ENCODE measurements around the gene PSMF1.
"Not testable (repeated sequence)": the region's sequence is repeated elsewhere in the genome, so short reads cannot be mapped to it uniquely, and the experiment has no call there.

PSMF1 gene

DNA sequence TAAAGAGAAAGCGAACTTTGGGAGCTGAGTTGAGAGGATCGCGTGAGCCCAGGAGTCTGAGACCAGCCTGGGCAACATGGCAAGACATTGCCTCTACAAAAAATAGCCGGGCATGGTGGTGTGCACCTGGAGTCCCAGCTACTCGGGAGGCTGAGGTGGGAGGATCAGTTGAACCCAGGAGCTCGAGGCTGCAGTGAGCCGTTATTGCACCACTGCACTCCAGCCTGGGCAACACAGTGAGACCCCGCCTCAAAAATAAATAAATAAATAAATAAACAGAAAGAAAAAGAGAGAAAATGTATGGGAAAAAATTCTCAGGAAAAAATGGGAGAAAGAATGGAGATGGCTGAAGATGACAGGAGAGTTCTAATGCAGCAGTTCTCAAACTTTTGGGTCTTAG lies 87.4 kb downstream of the PSMF1 start:
- H3K4me1 ChIP-seq (ENCODE audit: control insufficient read depth in 1 of 2, insufficient read depth in 2 of 2, low read length in 2 of 2) = no peaks in the 10 kb centered on the region
- no peaks in the 10 kb centered on the region for H3K36me3 ChIP-seq (ENCODE audit: control insufficient read depth in 1 of 2, insufficient read depth in 2 of 2, low read length in 2 of 2)
- no peak overlapping the region for H3K27ac ChIP-seq (ENCODE audit: low read length)
- H3K27me3 ChIP-seq (ENCODE audit: low read depth, low read length) = no peaks in the 10 kb centered on the region
- H3K9me3 ChIP-seq (ENCODE audit: control insufficient read depth in 1 of 2, low read length in 2 of 2) = no peaks in the 10 kb centered on the region
- H3K4me3 ChIP-seq (ENCODE audit: low read depth in 1 of 2, low read length in 2 of 2) = no peak overlapping the region

GRCh38 chr20:1206366-1207148 lies 88.2 kb downstream of the PSMF1 start:
- Histone ChIP-seq H3K36me3 (ENCODE audit: control insufficient read depth in 1 of 2, insufficient read depth in 2 of 2, low read length in 2 of 2) (no peaks in the 10 kb centered on the region), H3K4me1 (ENCODE audit: control insufficient read depth in 1 of 2, insufficient read depth in 2 of 2, low read length in 2 of 2) (no peaks in the 10 kb centered on the region), H3K9me3 (ENCODE audit: control insufficient read depth in 1 of 2, low read length in 2 of 2) (no peaks in the 10 kb centered on the region), H3K4me3 (ENCODE audit: low read depth in 1 of 2, low read length in 2 of 2) (no peak overlapping the region), H3K27me3 (ENCODE audit: low read depth, low read length) (no peaks in the 10 kb centered on the region), H3K27ac (ENCODE audit: low read length) (no peak overlapping the region)

DNA sequence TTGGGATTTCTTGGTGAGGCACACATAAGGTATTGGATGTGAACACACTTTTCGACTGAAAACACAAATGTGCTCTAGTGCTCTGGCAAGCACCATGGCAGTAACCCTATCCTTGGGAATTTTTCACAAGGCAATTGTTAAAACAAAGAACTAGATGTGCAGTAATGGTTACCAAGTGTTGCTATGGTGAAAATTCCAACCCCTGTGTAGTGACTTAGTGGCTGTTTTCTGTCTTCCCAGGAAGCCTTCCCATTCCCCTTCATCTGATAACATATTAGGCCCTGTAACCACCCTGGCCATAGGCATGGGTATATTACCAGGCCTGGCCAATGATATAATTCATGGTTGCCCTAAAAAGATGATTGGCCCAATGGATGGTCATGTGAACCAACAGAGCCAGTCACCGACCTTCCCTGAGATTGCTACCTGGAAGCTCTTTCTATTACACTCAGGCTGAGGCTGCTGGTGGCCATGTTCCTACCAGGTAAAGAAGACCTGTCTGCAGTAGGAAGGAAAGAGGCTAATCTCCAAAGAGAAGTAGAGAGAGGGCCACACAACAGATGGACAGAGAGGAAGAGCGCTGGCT lies 89.0 kb downstream of the PSMF1 start:
- H3K9me3 ChIP-seq (ENCODE audit: control insufficient read depth in 1 of 2, low read length in 2 of 2) = no peaks in the 10 kb centered on the region
- no peaks in the 10 kb centered on the region for H3K36me3 ChIP-seq (ENCODE audit: control insufficient read depth in 1 of 2, insufficient read depth in 2 of 2, low read length in 2 of 2)
- H3K27ac ChIP-seq (ENCODE audit: low read length) = no peak overlapping the region
- H3K4me1 ChIP-seq (ENCODE audit: control insufficient read depth in 1 of 2, insufficient read depth in 2 of 2, low read length in 2 of 2) = no peaks in the 10 kb centered on the region
- no peaks in the 10 kb centered on the region for H3K27me3 ChIP-seq (ENCODE audit: low read depth, low read length)
- H3K4me3 ChIP-seq (ENCODE audit: low read depth in 1 of 2, low read length in 2 of 2) = no peak overlapping the region

- H3K27ac ChIP-seq (ENCODE audit: low read length) = no peak overlapping the region
- no peaks in the 10 kb centered on the region for H3K9me3 ChIP-seq (ENCODE audit: control insufficient read depth in 1 of 2, low read length in 2 of 2)
- H3K36me3 ChIP-seq (ENCODE audit: control insufficient read depth in 1 of 2, insufficient read depth in 2 of 2, low read length in 2 of 2) = no peaks in the 10 kb centered on the region
- H3K27me3 ChIP-seq (ENCODE audit: low read depth, low read length) = no peaks in the 10 kb centered on the region
- no peak overlapping the region for H3K4me3 ChIP-seq (ENCODE audit: low read depth in 1 of 2, low read length in 2 of 2)
- H3K4me1 ChIP-seq (ENCODE audit: control insufficient read depth in 1 of 2, insufficient read depth in 2 of 2, low read length in 2 of 2) = no peaks in the 10 kb centered on the region
These were observed 91.3 kb downstream of the PSMF1 start for GRCh38 chr20:1209447-1210387.

- H3K36me3 ChIP-seq (ENCODE audit: control insufficient read depth in 1 of 2, insufficient read depth in 2 of 2, low read length in 2 of 2) = no peaks in the 10 kb centered on the region
- no peaks in the 10 kb centered on the region for H3K27me3 ChIP-seq (ENCODE audit: low read depth, low read length)
- no peaks in the 10 kb centered on the region for H3K4me1 ChIP-seq (ENCODE audit: control insufficient read depth in 1 of 2, insufficient read depth in 2 of 2, low read length in 2 of 2)
- no peak overlapping the region for H3K4me3 ChIP-seq (ENCODE audit: low read depth in 1 of 2, low read length in 2 of 2)
- H3K9me3 ChIP-seq (ENCODE audit: control insufficient read depth in 1 of 2, low read length in 2 of 2) = no peaks in the 10 kb centered on the region
- no peak overlapping the region for H3K27ac ChIP-seq (ENCODE audit: low read length)
These were observed 92.1 kb downstream of the PSMF1 start for GRCh38 chr20:1210501-1210900.

DNA sequence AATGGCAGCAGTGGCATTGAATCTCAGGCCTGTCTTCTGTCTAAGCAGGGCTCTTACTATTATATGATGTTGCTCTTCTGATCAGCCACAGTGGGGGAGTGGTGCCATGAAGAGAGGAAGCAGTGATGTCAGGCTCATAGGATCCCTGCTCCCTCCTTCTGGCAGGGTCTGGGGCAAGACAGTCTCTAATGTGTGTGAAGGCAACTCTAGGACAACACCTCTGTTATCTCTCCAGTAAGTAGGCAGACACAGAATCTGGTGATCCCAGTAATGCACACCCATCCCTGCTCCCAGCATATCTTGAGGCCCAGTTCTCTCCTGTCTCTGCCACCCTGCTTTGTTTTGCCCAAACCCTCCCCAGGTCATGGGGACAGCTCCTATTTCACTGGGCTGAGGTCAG lies 93.6 kb downstream of the PSMF1 start:
- H3K27ac ChIP-seq (ENCODE audit: low read length) = no peak overlapping the region
- H3K4me3 ChIP-seq (ENCODE audit: low read depth in 1 of 2, low read length in 2 of 2) = no peak overlapping the region
- H3K27me3 ChIP-seq (ENCODE audit: low read depth, low read length) = no peaks in the 10 kb centered on the region
- H3K4me1 ChIP-seq (ENCODE audit: control insufficient read depth in 1 of 2, insufficient read depth in 2 of 2, low read length in 2 of 2) = no peaks in the 10 kb centered on the region
- H3K36me3 ChIP-seq (ENCODE audit: control insufficient read depth in 1 of 2, insufficient read depth in 2 of 2, low read length in 2 of 2) = no peaks in the 10 kb centered on the region
- no peaks in the 10 kb centered on the region for H3K9me3 ChIP-seq (ENCODE audit: control insufficient read depth in 1 of 2, low read length in 2 of 2)

GRCh38 chr20:1212607-1213396 lies 94.4 kb downstream of the PSMF1 start:
- Histone ChIP-seq H3K9me3 (ENCODE audit: control insufficient read depth in 1 of 2, low read length in 2 of 2) (no peaks in the 10 kb centered on the region), H3K4me1 (ENCODE audit: control insufficient read depth in 1 of 2, insufficient read depth in 2 of 2, low read length in 2 of 2) (no peaks in the 10 kb centered on the region), H3K4me3 (ENCODE audit: low read depth in 1 of 2, low read length in 2 of 2) (no peak overlapping the region), H3K27me3 (ENCODE audit: low read depth, low read length) (no peaks in the 10 kb centered on the region), H3K27ac (ENCODE audit: low read length) (no peak overlapping the region), H3K36me3 (ENCODE audit: control insufficient read depth in 1 of 2, insufficient read depth in 2 of 2, low read length in 2 of 2) (no peaks in the 10 kb centered on the region)

DNA sequence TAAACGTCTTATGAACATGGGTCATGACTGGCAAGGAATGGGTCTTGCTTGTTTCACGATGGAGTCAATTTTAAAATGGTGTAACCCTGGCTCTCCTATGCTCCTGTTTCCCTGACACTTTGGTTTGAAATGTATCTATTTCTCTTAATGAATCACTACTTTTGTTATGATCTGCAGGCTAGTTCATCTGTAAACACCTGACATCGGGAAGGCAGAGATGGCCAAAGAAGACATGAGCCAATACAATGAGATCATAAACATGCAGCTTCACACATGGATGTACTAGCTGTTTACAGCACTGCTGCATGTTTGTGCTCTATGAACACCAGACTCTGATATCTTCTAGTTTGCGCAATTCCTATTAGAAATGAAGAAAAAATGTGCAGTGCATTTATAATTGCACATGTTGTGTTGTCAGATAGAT lies 96.4 kb downstream of the PSMF1 start:
- Histone ChIP-seq H3K9me3 (ENCODE audit: control insufficient read depth in 1 of 2, low read length in 2 of 2) (no peaks in the 10 kb centered on the region), H3K27ac (ENCODE audit: low read length) (no peak overlapping the region), H3K4me1 (ENCODE audit: control insufficient read depth in 1 of 2, insufficient read depth in 2 of 2, low read length in 2 of 2) (no peaks in the 10 kb centered on the region), H3K27me3 (ENCODE audit: low read depth, low read length) (no peaks in the 10 kb centered on the region), H3K36me3 (ENCODE audit: control insufficient read depth in 1 of 2, insufficient read depth in 2 of 2, low read length in 2 of 2) (no peaks in the 10 kb centered on the region), H3K4me3 (ENCODE audit: low read depth in 1 of 2, low read length in 2 of 2) (no peak overlapping the region)

- H3K4me1 ChIP-seq (ENCODE audit: control insufficient read depth in 1 of 2, insufficient read depth in 2 of 2, low read length in 2 of 2) = no peaks in the 10 kb centered on the region
- no peaks in the 10 kb centered on the region for H3K36me3 ChIP-seq (ENCODE audit: control insufficient read depth in 1 of 2, insufficient read depth in 2 of 2, low read length in 2 of 2)
- H3K27ac ChIP-seq (ENCODE audit: low read length) = no peak overlapping the region
- H3K27me3 ChIP-seq (ENCODE audit: low read depth, low read length) = no peaks in the 10 kb centered on the region
- no peak overlapping the region for H3K4me3 ChIP-seq (ENCODE audit: low read depth in 1 of 2, low read length in 2 of 2)
- H3K9me3 ChIP-seq (ENCODE audit: control insufficient read depth in 1 of 2, low read length in 2 of 2) = no peaks in the 10 kb centered on the region
These were observed 97.2 kb downstream of the PSMF1 start for GRCh38 chr20:1215386-1216170.

DNA sequence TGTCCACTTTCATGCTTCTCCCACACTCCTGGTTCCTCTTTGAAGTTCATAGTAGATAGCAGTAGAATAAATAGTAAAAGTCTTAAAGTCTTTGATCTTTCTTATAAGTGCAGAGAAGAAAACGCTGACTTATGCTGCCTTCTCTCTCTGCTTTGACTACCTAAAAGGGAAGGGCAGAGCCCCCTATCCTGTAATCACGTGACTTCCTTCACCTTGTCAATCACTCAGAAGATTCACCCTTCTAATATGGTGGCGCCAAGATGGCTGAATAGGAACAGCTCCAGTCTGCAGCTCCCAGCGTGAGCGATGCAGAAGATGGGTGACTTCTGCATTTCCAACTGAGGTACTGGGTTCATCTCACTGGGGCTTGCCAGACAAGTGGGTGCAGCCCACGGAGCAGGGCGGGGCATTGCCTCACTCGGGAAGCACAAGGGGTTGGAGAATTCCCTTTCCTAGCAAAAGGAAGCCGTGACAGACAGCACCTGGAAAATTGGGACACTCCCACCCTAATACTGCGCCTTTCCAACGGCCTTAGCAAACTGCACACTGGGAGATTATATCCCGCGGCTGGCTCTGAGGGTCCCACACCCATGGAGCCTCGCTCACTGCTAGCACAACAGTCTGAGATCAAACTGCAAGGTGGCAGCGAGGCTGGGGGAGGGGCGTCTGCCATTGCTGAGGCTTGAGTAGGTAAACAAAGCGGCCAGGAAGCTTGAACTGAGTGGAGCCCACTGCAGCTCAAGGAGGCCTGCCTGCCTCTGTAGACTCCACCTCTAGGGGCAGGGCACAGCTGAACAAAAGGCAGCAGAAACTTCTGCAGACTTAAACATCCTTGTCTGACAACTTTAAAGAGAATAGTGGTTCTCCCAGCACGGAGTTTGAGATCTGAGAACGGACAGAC lies 98.4 kb downstream of the PSMF1 start:
- not testable (repeated sequence) for H3K4me1 ChIP-seq (ENCODE audit: control insufficient read depth in 1 of 2, insufficient read depth in 2 of 2, low read length in 2 of 2); H3K4me3 ChIP-seq (ENCODE audit: low read depth in 1 of 2, low read length in 2 of 2); H3K27me3 ChIP-seq (ENCODE audit: low read depth, low read length); H3K36me3 ChIP-seq (ENCODE audit: control insufficient read depth in 1 of 2, insufficient read depth in 2 of 2, low read length in 2 of 2); H3K9me3 ChIP-seq (ENCODE audit: control insufficient read depth in 1 of 2, low read length in 2 of 2); H3K27ac ChIP-seq (ENCODE audit: low read length)
